ENCODE results near the gene SHLD1.
"Not testable (repeated sequence)": the region's sequence is repeated elsewhere in the genome, so short reads cannot be mapped to it uniquely, and the experiment has no call there.

The SHLD1 gene

DNA sequence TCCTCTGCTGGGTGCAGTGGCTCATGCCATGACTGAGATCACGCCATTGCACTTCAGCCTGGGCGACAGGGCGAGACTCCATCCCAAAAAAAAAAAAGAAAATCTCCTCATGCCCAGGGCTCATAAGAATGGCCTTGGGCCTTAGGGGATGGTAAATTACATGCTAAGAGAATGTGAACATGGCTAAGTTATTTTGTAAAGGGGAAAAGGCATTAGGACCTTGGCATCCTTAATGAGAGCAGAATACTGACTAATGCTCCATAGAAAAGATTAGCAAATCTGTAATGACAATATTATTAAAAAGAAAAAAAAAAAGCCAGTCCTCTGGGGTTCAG is 12.6 kb upstream of the SHLD1 start:
- no peak for DNase-seq

GRCh38 chr20:5737966-5738365 is 12.2 kb upstream of the SHLD1 start:
- DNase-seq = no peak

DNA sequence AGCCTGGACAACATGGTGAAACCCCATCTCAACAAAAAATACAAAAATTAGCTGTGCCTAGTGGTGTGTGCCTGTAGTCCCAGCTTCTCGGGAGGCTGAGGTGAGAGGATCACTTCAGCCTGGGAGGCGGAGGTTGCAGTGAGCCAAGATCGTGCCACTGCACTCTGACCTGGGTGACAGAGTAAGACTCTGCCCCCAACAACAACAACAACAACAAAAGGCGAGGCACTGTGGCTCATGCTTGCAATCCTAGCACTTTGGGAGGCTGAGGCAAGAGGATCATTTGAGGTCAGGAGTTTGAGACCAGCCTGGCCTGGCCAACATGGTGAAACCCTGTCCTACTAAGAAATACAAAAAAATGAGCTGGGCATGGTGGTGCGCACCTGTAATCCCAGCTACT is 9.6 kb upstream of the SHLD1 start:
- DNase-seq = not testable (repeated sequence)

- no peak for DNase-seq
Observed at GRCh38 chr20:5741089-5741488, 9.1 kb upstream of the SHLD1 start.

- no peak for DNase-seq
Observed at GRCh38 chr20:5742041-5742440, 8.2 kb upstream of the SHLD1 start.

- DNase-seq = no peak
Observed at GRCh38 chr20:5745416-5746030, 4.7 kb upstream of the SHLD1 start.

DNA sequence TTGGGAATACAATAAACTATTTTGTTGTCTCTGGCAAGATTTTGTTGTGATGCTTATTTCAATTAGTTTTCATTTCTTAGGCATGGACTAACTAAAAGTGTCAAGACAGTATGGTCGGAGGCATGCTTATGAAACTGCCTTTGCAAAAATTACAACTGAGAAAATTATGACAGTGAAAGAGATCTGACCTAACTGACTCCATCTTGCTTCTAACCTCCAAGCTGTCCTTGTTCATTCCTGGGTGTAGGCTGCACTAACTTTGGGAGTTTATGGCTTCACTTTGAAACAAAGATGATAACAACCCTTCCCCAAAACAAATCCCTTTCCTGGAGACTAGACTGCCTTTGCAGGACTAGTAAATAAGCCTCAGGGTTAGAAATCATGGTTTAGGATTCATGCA is 4.1 kb upstream of the SHLD1 start:
- no peak for DNase-seq

DNA sequence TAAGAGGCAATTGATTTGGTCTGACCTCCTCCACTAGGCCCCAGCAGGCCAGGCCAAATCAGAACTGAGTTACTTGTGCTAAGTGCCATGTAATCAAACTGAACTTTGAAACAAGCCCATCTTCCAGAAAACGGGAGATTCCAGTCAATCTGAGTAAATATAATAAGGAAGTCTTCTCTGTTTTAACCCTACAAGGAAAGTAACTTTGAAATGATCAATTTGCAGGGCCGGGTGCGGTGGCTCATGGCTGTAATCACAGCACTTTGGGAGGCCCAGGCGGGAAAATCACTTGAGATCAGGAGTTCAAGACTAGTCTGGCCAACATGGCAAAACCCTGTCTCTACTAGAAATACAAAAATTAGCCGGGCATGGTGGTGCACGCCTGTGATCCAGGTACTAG is 2.0 kb upstream of the SHLD1 start:
- DNase-seq = no peak

- not testable (repeated sequence) for DNase-seq
Observed at GRCh38 chr20:5749512-5749951, 669 bp upstream of the SHLD1 start.

GRCh38 chr20:5751856-5752255 is 1.7 kb downstream of the SHLD1 start:
- DNase-seq = no peak

GRCh38 chr20:5753814-5754213 is 3.6 kb downstream of the SHLD1 start:
- DNase-seq = no peak

- no peak for DNase-seq
Observed at GRCh38 chr20:5757949-5758348, 7.7 kb downstream of the SHLD1 start.

- no peak for DNase-seq
Observed at GRCh38 chr20:5766085-5766764, 16.0 kb downstream of the SHLD1 start.

- DNase-seq = no peak
Observed at GRCh38 chr20:5767493-5768098, 17.4 kb downstream of the SHLD1 start.

DNA sequence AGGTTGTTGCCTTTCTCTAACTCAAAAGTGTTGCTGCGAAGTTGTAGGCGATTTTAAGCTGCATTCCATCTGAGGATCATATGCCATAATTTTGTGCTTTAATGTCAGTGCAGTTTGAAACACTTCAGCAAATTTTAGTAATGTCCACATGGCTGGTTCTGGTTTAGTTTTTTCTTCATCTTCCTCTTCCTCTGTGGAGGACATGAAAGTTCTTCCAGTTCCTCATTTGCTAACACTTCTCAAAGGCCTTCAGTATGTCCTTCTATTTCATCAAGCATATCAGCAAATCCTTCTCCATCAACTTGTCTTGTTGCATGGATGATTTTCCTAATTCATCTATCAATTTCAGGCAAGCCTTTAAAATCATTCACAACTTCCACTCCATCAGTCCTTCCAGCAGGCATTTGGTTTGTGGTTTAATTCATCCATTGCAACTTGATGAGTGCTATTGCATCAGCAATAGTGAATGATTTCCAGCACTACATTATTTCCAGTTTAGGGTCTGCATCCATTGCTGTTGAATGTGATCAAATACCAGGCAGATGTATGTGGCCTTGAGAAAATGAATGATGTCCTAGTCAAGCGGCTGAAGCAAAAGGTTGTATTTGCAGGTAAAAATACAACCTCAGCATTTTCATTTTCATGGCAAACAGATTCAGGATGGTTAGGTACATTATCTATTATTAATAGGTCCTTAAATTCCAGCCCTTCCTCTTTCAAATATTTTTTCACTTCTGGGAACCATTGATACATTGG is 20.2 kb downstream of the SHLD1 start:
- no peak for DNase-seq

DNA sequence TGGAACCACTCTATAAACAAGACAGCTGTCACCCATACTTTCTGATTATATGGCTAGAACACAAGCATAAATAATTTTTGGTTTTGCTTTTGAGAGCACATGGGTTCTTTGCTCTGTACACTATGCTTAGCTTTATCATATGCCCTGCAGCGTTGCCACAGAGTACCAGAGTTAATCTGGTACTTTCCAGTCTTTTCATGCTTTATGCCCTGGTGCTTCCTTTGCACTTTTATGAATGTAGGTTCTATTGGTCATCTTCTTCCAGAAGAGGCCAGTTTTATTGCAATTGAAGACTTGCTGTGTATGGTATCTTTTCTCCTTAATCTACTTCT is 20.8 kb downstream of the SHLD1 start:
- no peak for DNase-seq

GRCh38 chr20:5772704-5773103 is 22.5 kb downstream of the SHLD1 start:
- DNase-seq = no peak

DNA sequence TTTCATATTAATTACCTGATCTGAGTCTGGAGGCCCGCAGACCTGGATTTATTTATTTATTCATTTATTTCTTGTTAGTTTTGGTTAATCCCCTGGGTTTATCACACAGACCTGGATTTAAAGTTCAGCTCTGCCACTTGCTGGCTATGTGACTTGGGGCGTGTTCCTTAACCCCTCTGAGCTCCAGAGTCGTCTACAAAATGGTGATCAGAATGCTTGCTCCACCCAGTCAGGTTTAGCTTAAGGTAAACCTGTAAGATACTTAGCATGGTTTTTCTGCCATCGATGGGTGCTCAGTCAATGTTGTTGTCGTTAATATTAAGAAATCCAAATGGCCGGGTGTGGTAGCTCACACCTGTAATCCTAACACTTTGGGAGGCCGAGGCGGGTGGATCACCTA is 23.4 kb downstream of the SHLD1 start:
- DNase-seq = no peak

DNA sequence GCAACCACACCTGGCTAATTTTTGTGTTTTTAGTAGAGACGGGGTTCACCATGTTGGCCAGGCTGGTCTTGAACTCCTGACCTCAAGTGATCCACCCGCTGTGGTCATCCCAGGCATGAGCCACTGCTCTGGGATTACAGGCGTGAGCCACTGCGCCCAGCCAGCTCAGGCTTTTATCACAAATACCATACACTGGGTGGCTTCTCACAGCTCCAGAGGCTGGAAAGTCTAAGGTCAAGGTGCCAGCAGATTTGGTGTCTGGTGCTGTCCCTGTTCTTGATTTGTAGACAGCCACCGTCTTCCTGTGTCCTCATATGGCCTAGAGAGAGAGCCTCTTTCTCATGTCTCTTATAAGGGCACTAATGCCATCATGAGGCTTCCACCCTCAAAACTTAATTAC is 25.9 kb downstream of the SHLD1 start:
- no peak for DNase-seq

DNA sequence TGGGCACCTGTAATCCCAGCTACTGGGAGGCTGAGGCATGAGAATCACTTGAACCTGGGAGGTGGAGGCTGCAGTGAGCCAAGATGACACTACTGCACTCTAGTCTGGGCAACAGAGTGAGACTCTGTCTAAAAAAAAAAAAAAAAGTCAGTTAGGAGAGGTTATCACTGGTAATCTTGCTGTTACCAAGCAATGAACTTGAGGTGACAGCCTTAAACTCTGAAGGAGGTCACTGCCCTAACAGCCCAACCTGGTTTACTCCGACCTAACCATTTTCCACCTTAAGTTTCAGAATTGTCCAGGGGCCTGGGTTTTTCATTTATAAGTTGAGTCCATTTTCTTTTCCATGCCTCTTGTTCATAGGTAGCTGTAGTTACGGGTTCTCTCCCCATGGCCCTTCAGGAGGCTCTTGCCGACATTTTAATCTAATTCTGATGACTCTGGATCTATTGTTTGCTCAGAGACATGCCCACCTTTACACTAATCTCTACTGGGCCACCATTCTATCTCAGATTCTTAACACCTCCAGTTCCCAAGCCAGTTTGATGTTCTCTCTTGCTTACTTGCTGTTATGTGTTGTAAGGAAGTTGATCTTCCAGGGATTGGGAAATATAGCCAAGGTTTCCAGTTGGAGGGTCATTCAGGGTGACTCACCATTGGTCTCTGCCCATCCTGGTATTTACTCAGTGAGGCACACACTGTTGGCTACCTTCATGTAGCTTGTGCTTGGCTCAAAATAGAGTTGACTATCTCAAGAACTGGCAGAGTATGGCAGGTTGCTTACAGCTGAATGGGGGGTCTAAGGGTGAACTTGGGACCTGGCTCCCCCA is 29.1 kb downstream of the SHLD1 start:
- DNase-seq = no peak

GRCh38 chr20:5780846-5781217 is 30.6 kb downstream of the SHLD1 start:
- DNase-seq = no peak

GRCh38 chr20:5781367-5781766 is 31.2 kb downstream of the SHLD1 start:
- DNase-seq = not testable (repeated sequence)
